HCT116 (cell line): ENCODE measurements around the gene CREBL2. TPM values are rescaled to one million over a fixed set of nuclear protein-coding genes. Genes with fewer than 3 reads are reported as not detected.
"Not testable (repeated sequence)": the region's sequence is repeated elsewhere in the genome, so short reads cannot be mapped to it uniquely, and the experiment has no call there.

ENCODE experiments used
- ATAC-seq: fragments of 200-7000 bp; cut with Tn5 transposase; 2 replicates; pipeline ENCODE4 v1.9.1; 2020; ENCODE audit warnings: mild to moderate bottlenecking, moderate library complexity
- BruUV-seq: library from RNA; stranded (reverse); fragments of 400-500 nt; replicated peaks from 2 replicates; lab custom pipeline; 2021; lab: Mats Ljungman, UMichigan
- CTCF ChIA-PET: fragments of 300-600 bp; sonication (Branson Sonifier 250); formaldehyde crosslinking; loops from one replicate; lab custom pipeline; 2021; ENCODE audit warnings: antibody characterized with exemption; lab: Charles Lee
- POLR2A ChIA-PET: fragments of 300-600, 350-600 bp; sonication (Branson Sonifier 250); formaldehyde crosslinking; loops from one replicate; lab custom pipeline; 2021; ENCODE audit warnings: antibody characterized with exemption; lab: Charles Lee
- RAD21 ChIA-PET, 2 experiments: fragments of 300-600 bp; sonication (Branson Sonifier 250); formaldehyde crosslinking; loops; one replicate each; lab custom pipeline; 2023; ENCODE audit warnings: low total read pairs in 2 of 2; ENCODE audit not compliant: uncharacterized antibody in 2 of 2, unreplicated experiment in 2 of 2, low non-redundant PET in 1 of 2; lab: Charles Lee
- DNase-seq: peaks from one replicate; pipeline ENCODE4 v3.0.0-alpha.2; 2010; ENCODE audit warnings: low read depth, low spot score
- H2AFZ ChIP-seq: fragments of 200-600 bp; shearing (Covaris generic), sonication (generic); 2 replicates; pipeline ENCODE4 v1.6.1; 2017; ENCODE audit warnings: low read depth, mixed run types, mixed read lengths, antibody characterized with exemption, low read length; ENCODE audit not compliant: poor library complexity, severe bottlenecking
- H3K27ac ChIP-seq: 2 replicates; pipeline ENCODE4 v1.5.1; 2012; ENCODE audit warnings: low read depth, low read length
- H3K27me3 ChIP-seq: fragments of 200-600 bp; sonication (generic); 2 replicates; pipeline ENCODE4 v1.6.1; 2016; ENCODE audit warnings: mixed run types, low read length, mixed read lengths; ENCODE audit not compliant: insufficient read depth
- H3K36me3 ChIP-seq, 2 experiments: fragments of 200-500 bp in 1 of 2; fragments of 200-600 bp in 1 of 2; sonication (Bioruptor generic) in 1 of 2; sonication (generic) in 1 of 2; 2 replicates each; pipeline versions ENCODE4 v1.5.1 to v1.6.1; 2014 to 2016; ENCODE audit warnings: low read length in 2 of 2, inconsistent platforms in 1 of 2, mixed read lengths in 1 of 2, mixed run types in 1 of 2; ENCODE audit not compliant: insufficient read depth in 2 of 2, control insufficient read depth in 1 of 2
- H3K4me1 ChIP-seq, 2 experiments: fragments of 200-600 bp in 1 of 2; sonication (generic) in 1 of 2; 2 replicates each; pipeline versions ENCODE4 v1.5.1 to v1.6.1; 2012 to 2017; ENCODE audit warnings: low read length in 2 of 2, inconsistent platforms in 1 of 2, mild to moderate bottlenecking in 1 of 2, mixed read lengths in 1 of 2, mixed run types in 1 of 2, moderate library complexity in 1 of 2; ENCODE audit not compliant: insufficient read depth in 2 of 2, control insufficient read depth in 1 of 2
- H3K4me2 ChIP-seq: fragments of 200-600 bp; sonication (generic); 2 replicates; pipeline ENCODE4 v1.6.1; 2017; ENCODE audit warnings: mixed run types, low read length, mixed read lengths
- H3K4me3 ChIP-seq, 2 experiments: fragments of 200-600 bp in 1 of 2; sonication (generic) in 1 of 2; replicated peaks in 1 of 2; 2 replicates each; pipeline ENCODE4 v1.5.1; 2011 to 2016; ENCODE audit warnings: low read length in 2 of 2, control low read depth in 1 of 2, low read depth in 1 of 2, mild to moderate bottlenecking in 1 of 2, mixed read lengths in 1 of 2, mixed run types in 1 of 2
- H3K79me2 ChIP-seq: fragments of 200-600 bp; sonication (generic); 2 replicates; pipeline ENCODE4 v1.6.1; 2017; ENCODE audit warnings: mild to moderate bottlenecking, mixed run types, low read length, moderate library complexity, mixed read lengths; ENCODE audit not compliant: insufficient read depth
- H3K9ac ChIP-seq: fragments of 200-600 bp; sonication (generic); 2 replicates; pipeline ENCODE4 v1.6.1; 2016; ENCODE audit warnings: low read length, mixed read lengths
- H3K9me2 ChIP-seq: fragments of 200-600 bp; sonication (generic), shearing (Covaris generic); 2 replicates; pipeline ENCODE4 v1.6.1; 2017; ENCODE audit warnings: mixed run types, mild to moderate bottlenecking, moderate library complexity; ENCODE audit not compliant: insufficient read depth
- H3K9me3 ChIP-seq, 2 experiments: fragments of 200-500 bp in 1 of 2; fragments of 200-600 bp in 1 of 2; sonication (Bioruptor generic) in 1 of 2; sonication (generic) in 1 of 2; 2 replicates each; pipeline ENCODE4 v1.6.1; 2014 to 2017; ENCODE audit warnings: low read length in 2 of 2, mixed read lengths in 2 of 2, inconsistent platforms in 1 of 2, low read depth in 1 of 2, mild to moderate bottlenecking in 1 of 2, mixed run types in 1 of 2, moderate library complexity in 1 of 2; ENCODE audit not compliant: control insufficient read depth in 1 of 2, insufficient read depth in 1 of 2
- H4K20me1 ChIP-seq: fragments of 200-600 bp; sonication (generic), shearing (Covaris generic); 2 replicates; pipeline ENCODE4 v1.6.1; 2017; ENCODE audit warnings: mixed run types, mild to moderate bottlenecking, moderate library complexity; ENCODE audit not compliant: insufficient read depth
- EGR1 ChIP-seq: IDR thresholded peaks from 2 replicates; pipeline ENCODE4 v1.6.1; 2012; ENCODE audit warnings: low read depth
- ELF1 ChIP-seq: IDR thresholded peaks from 2 replicates; pipeline ENCODE4 v1.6.1; 2012; ENCODE audit warnings: low read depth, borderline replicate concordance
- EZH2phosphoT487 ChIP-seq: fragments of 200-600 bp; IDR thresholded peaks from 2 replicates; pipeline ENCODE4 v1.6.1; 2018; ENCODE audit warnings: antibody characterized with exemption, borderline replicate concordance
- POLR2A ChIP-seq: IDR thresholded peaks from 2 replicates; pipeline ENCODE4 v1.7.0; 2011; ENCODE audit warnings: borderline replicate concordance; ENCODE audit not compliant: insufficient read depth, insufficient read length; ENCODE audit errors: extremely low read depth
- RAD21 ChIP-seq: IDR thresholded peaks from 2 replicates; pipeline ENCODE4 v1.6.1; 2012; ENCODE audit warnings: low read depth, mild to moderate bottlenecking
- SIN3A ChIP-seq: IDR thresholded peaks from 2 replicates; pipeline ENCODE4 v1.6.1; 2012; ENCODE audit warnings: low read depth
- SP1 ChIP-seq: IDR thresholded peaks from 2 replicates; pipeline ENCODE4 v1.6.1; 2012; ENCODE audit warnings: low read depth
- SRF ChIP-seq: IDR thresholded peaks from 2 replicates; pipeline ENCODE4 v1.6.1; 2012; ENCODE audit warnings: low read depth
- TCF7L2 ChIP-seq: IDR thresholded peaks from 2 replicates; pipeline ENCODE4 v1.7.0; 2011; ENCODE audit warnings: borderline replicate concordance, inconsistent platforms; ENCODE audit not compliant: insufficient read depth, insufficient read length; ENCODE audit errors: extremely low read depth
- YY1 ChIP-seq: IDR thresholded peaks from 2 replicates; pipeline ENCODE4 v1.6.1; 2011; ENCODE audit warnings: low read length, low read depth, moderate library complexity, mild to moderate bottlenecking; ENCODE audit not compliant: insufficient replicate concordance; ENCODE audit errors: extremely low read depth
- intact Hi-C: fragments of 100-400 bp; cut with micrococcal nuclease; formaldehyde crosslinking; loops from 2 replicates; pipeline ENCODE4 v1.10.0; 2022
- total RNA-seq: library from RNA; stranded (reverse); gene quantifications from one replicate; pipeline ENCODE4 v1.2.1, GENCODE V29; 2021; ENCODE audit not compliant: unreplicated experiment
- TF ChIP-seq, protein P1 (sequence below), 3 experiments: fragments of 200-600 bp in 1 of 3; sonication (generic) in 1 of 3; IDR thresholded peaks in 2 of 3; conservative IDR thresholded peaks in 1 of 3; 2 replicates each; pipeline ENCODE4 v1.5.1; 2012 to 2017; ENCODE audit warnings: low read depth in 2 of 3, low read length in 2 of 3, antibody characterized with exemption in 1 of 3, borderline replicate concordance in 1 of 3, control low read depth in 1 of 3, mild to moderate bottlenecking in 1 of 3, mixed read lengths in 1 of 3, mixed run types in 1 of 3, moderate library complexity in 1 of 3; ENCODE audit not compliant: insufficient read depth in 1 of 3
- TF ChIP-seq, protein P2 (sequence below): IDR thresholded peaks from 2 replicates; pipeline ENCODE4 v1.6.1; 2012

Gene CREBL2
- total RNA-seq, 1 experiment from 2014 or later: 11.3 TPM

DNA sequence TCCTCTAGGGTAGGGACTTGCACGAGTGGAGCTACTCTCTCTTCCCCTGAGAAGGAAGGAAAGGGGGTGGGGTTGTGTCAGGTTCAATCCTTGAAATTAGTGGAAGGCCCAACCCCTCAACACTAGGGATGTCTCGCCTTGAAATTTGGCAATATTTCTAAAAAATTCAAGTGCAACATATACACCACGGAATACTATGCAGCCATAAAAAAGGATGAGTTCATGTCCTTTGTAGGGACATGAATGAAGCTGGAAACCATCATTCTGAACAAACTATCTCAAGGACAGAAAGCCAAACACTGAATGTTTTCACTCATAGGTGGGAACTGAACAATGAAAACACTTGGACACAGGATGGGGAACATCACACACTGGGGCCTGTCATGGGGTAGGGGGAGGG is 15.1 kb upstream of the CREBL2 start:
- H2AFZ ChIP-seq, H3K4me3 ChIP-seq, DNase-seq, POLR2A ChIA-PET, BruUV-seq, H4K20me1 ChIP-seq, H3K9me2 ChIP-seq, H3K9ac ChIP-seq, H3K27ac ChIP-seq, H3K27me3 ChIP-seq, H3K79me2 ChIP-seq, intact Hi-C loops, CTCF ChIA-PET, H3K9me3 ChIP-seq, H3K4me1 ChIP-seq, H3K4me2 ChIP-seq, ATAC-seq, RAD21 ChIA-PET, H3K36me3 ChIP-seq: not testable (repeated sequence)

DNA sequence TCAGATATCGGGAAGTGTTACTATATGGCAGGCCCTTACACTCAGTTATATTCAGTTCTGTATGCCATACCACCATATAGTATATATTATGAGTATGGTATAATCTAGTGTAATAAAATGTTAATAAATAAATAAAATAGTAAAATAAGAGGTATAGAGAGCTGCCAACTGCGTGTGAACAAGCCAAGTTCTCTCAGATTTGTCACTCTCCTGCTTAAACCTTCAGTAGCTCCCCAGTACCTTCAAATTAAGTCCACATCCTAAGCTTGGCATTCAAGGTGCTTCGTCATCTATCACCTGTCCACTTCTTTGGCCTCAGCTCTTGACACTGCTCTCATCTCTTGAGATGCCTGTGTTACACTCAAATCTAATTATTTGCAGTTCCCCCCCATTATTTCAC is 12.8 kb upstream of the CREBL2 start:
- intact Hi-C loops: no loop called here
- Histone ChIP-seq H2AFZ (no peak overlapping the region), H3K27me3 (no peaks in the 10 kb centered on the region), H3K4me1 (no peaks in the 10 kb centered on the region), H3K4me2 (no peak overlapping the region), H3K9me3 (no peaks in the 10 kb centered on the region), H3K27ac (no peak overlapping the region), H3K4me3 (no peak overlapping the region), H3K9me2 (no peaks in the 10 kb centered on the region), H3K79me2 (no peaks in the 10 kb centered on the region), H3K9ac (no peak overlapping the region), H4K20me1 (no peaks in the 10 kb centered on the region), H3K36me3 (no peaks in the 10 kb centered on the region)
- ChIA-PET CTCF (no interaction called here), RAD21 (no interaction called here), POLR2A (no interaction called here)
- no peak for ATAC-seq
- no TSS peak for BruUV-seq
- TF ChIP-seq SRF (no peak), YY1 (no peak), EZH2phosphoT487 (no peak), EGR1 (no peak), POLR2A (no peak), ELF1 (no peak), RAD21 (no peak), SIN3A (no peak), TCF7L2 (no peak), SP1 (no peak)
- TF ChIP-seq, protein P1, sequence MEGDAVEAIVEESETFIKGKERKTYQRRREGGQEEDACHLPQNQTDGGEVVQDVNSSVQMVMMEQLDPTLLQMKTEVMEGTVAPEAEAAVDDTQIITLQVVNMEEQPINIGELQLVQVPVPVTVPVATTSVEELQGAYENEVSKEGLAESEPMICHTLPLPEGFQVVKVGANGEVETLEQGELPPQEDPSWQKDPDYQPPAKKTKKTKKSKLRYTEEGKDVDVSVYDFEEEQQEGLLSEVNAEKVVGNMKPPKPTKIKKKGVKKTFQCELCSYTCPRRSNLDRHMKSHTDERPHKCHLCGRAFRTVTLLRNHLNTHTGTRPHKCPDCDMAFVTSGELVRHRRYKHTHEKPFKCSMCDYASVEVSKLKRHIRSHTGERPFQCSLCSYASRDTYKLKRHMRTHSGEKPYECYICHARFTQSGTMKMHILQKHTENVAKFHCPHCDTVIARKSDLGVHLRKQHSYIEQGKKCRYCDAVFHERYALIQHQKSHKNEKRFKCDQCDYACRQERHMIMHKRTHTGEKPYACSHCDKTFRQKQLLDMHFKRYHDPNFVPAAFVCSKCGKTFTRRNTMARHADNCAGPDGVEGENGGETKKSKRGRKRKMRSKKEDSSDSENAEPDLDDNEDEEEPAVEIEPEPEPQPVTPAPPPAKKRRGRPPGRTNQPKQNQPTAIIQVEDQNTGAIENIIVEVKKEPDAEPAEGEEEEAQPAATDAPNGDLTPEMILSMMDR (IDR thresholded peaks at IDR 0.05 in 2 of 3, conservative IDR thresholded peaks at IDR 0.05 in 1 of 3; ENCODE audit: borderline replicate concordance in 1 of 3, insufficient read depth in 1 of 3, low read depth in 2 of 3, low read length in 2 of 3): no peak
- TF ChIP-seq, protein P2, sequence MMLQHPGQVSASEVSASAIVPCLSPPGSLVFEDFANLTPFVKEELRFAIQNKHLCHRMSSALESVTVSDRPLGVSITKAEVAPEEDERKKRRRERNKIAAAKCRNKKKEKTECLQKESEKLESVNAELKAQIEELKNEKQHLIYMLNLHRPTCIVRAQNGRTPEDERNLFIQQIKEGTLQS: no peak
- DNase-seq: no peak
